ENCODE results near the gene PRKCH.

The PRKCH gene

GRCh38 chr14:61544448-61545330 is 223.3 kb downstream of the PRKCH start:
- in situ Hi-C loops (cut with MboI; ENCODE audit: low pct_unique_long_range_greater_than_20kb, low sequenced_read_pairs), result no loop called here
- no peak for DNase-seq

DNA sequence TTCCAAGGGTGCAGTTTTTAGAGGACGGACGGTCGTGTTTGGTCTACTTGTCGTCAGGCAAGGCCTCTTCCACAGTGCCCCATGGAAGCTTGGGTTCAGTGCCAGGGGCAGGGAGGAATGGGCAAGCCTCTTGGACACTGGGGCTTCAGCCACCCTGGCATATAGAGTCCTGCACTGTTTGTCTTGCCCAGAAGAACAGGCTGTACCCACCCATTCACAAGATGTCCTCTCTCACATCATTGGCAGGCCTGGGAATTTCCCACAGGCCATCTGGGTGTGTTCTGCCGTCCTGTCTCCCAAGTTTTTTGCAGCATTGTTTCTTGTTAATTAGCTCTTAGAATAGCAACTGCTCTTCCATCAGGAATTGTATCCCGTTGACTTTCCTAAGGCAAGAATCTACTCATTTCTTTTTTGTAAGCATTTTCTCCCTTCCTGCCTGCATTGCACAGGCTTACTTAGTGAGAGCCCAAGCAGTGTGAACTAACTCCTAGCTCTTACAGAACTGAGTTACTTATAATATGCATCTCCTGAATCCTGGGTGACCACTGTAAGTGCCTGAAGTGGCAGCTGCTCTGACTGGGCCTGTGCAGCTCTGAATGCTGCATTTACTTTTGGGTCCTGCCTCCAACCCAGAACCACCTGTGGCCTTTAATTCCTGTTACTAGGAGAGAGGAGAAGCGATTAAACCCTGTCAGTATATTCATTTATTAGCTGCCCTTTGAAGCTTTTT is 224.5 kb downstream of the PRKCH start:
- in situ Hi-C loops (cut with MboI; ENCODE audit: low pct_unique_long_range_greater_than_20kb, low sequenced_read_pairs), result no loop called here
- no peak for DNase-seq

DNA sequence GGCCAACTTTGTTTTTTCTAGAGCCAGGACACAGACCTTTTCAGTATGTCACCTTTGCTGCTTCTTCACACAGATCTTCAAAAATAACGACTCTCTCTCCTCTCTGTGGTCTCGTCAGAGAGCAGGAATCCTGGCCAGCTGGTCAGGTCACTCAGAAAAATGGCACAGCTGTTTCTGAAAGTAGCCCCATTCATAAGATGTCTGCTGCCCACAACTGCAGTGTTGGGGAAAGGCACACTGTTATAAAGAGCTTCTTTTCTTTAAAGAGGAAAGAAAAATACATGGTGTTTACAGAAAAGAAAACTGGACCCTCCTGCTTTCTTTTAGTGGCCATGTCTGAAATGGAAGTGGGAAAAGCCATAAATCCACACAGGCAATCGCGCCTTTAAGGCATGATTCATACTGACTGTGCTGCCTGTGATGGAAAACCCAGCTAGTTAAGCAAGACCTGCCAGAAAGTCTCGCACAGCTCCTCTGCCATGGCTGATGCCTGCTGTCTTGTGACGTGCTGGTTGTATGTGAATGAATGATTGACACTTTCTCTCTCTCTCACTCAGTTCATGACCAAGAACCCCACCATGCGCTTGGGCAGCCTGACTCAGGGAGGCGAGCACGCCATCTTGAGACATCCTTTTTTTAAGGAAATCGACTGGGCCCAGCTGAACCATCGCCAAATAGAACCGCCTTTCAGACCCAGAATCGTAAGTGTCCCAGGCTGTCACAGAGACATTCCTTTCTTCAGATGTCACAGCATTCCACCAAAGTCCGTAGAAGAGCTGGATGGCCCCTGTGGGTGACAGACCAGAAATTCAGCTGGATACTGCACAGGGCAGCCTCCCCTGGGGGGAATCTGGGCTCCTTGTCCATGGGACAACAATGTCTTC is 226.0 kb downstream of the PRKCH start:
- DNase-seq, result no peak
- in situ Hi-C loops (cut with MboI; ENCODE audit: low pct_unique_long_range_greater_than_20kb, low sequenced_read_pairs), result no loop called here

DNA sequence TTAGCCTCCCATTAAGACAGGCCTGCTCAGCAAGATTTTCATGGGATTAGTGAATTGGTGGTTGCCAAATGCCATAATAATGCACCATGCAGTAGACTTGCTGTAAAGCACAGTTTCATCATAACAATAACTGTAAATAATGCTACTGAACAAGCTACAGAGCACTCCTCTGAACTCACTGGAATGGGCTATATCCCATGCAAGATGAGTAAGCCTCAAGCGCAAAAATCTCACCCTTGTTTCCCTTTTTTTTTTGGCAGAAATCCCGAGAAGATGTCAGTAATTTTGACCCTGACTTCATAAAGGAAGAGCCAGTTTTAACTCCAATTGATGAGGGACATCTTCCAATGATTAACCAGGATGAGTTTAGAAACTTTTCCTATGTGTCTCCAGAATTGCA is 228.0 kb downstream of the PRKCH start:
- in situ Hi-C loops (cut with MboI; ENCODE audit: low pct_unique_long_range_greater_than_20kb, low sequenced_read_pairs), result no loop called here
- DNase-seq, result no peak

- DNase-seq, result no peak
- in situ Hi-C loops (cut with MboI; ENCODE audit: low pct_unique_long_range_greater_than_20kb, low sequenced_read_pairs), result no loop called here
Measured at GRCh38 chr14:61551384-61551783, 230.0 kb downstream of the PRKCH start.

DNA sequence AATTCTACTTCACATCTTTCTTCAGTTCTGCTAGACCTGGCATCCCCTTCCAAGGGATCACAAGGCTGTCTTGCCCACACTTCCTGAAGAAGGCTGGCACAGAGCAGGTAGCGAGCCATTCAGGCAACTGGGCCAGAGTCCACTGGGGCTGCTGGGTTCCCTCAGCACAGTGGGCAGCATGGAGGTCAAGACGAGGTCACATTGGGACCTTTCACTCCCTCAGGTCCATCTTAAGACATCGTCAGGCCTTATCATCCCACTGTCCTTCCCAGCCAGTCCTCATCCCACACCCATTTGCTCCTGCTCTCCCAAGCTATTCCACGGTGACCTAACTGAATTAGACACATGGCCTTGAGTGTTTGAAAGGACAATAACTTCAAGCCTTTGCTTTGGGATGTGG is 230.9 kb downstream of the PRKCH start:
- no peak for DNase-seq

DNA sequence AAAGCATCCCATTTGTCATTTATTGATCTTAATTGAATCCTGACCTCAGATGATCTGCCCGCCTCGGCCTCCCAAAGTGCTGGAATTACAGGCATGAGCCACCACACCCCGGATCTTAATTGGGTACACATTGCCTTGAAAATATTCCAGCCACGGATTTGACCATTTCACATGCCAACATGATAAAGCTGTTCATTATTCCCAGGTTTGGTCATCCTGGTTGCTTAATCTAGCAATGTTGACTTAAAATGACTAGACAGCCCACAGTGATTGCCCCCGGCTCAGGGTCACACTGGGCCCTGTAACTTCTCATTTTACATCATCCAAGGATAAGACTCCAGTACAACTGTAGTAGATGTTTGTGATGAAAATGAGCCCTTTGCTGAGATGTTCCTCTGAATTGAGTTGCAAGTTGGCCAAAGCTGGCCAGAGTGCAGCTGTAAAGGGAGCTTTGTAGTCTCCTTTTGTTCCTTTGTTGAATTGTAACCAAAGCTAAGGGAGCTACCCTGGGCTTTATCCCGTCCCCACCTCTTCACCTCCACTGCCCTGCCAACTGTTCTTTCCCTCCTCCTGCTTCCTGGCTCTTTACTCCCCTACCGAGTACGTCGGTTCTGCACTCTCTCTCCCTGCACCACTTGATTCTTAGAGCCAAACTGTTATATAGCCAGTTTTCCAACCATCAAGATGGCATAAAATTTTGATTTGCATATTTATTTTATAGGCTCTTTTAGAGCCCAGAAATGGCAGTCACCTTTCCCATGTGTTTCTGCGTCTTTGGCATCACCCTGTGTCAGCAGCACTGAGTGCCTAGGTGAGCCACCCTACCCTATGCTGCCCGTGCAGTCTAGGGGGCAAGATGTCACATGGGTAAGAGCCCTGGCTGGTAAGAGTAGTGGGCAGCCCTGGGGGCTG is 232.6 kb downstream of the PRKCH start:
- no peak for DNase-seq
- in situ Hi-C loops (cut with MboI; ENCODE audit: low pct_unique_long_range_greater_than_20kb, low sequenced_read_pairs), result no loop called here

More for the DNA sequence above, 230.9 kb downstream of the PRKCH start:
- in situ Hi-C loops (cut with MboI; ENCODE audit: low pct_unique_long_range_greater_than_20kb, low sequenced_read_pairs), result no loop called here

DNA sequence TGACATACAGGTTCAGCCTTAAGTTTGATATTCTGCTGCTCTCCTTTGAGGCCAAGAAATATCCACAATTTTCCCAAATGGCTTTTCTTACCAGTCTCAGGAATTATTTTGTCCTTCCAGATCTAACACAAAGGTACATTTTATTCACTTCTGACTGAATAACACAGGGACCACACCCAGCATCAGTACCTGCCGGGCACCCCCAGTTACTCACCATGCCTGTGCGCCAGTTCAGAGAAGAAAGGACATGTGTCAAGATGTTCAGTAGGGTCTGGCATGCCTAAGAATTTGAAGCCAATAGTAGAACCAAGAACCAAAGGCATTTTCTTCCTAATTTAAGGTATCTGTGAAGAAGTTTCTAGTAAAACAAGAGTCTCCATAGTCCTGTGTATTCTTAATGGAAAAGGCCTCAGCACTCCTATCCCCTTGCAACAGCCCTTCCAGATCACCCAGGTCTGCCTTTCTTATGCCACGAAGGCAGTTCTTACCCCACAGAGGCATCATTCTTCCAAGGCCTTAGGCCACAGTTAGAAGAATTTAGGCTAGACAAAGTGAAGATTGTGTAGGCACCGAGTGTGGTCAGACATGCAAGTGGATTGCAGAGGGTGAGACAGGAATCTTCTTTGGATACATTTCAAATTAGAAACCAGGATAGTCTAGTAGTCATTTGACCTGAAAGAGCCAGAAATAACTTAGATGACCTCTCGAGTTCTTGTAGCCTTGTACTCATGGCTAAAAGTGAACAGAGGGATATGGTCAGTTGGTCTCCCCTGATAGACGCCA is 233.9 kb downstream of the PRKCH start:
- no peak for DNase-seq
- in situ Hi-C loops (cut with MboI; ENCODE audit: low pct_unique_long_range_greater_than_20kb, low sequenced_read_pairs), result no loop called here

GRCh38 chr14:61556455-61556854 is 235.1 kb downstream of the PRKCH start:
- no peak for DNase-seq
- in situ Hi-C loops (cut with MboI; ENCODE audit: low pct_unique_long_range_greater_than_20kb, low sequenced_read_pairs), result no loop called here

- DNase-seq, result no peak
- in situ Hi-C loops (cut with MboI; ENCODE audit: low pct_unique_long_range_greater_than_20kb, low sequenced_read_pairs), result no loop called here
Measured at GRCh38 chr14:61557262-61557661, 235.9 kb downstream of the PRKCH start.

DNA sequence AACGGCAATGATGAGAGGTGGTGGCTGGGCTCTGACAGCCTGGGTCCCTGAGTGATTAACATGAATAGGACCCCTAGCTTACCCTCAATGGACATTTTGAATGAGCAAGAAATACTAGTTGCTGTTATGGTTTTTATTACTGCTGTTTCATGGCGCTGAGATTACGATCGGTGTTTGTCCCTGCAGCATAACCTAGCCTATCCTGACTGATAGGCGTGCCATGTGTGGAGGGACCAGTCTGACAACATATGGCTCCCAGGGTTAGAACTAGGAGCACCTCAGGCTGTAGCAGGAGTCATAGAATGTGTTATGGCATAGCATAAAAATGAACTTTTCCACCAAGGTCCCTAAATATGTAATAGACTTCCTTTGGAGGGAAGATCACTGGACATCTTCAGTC is 236.5 kb downstream of the PRKCH start:
- no peak for DNase-seq
- in situ Hi-C loops (cut with MboI; ENCODE audit: low pct_unique_long_range_greater_than_20kb, low sequenced_read_pairs), result no loop called here

DNA sequence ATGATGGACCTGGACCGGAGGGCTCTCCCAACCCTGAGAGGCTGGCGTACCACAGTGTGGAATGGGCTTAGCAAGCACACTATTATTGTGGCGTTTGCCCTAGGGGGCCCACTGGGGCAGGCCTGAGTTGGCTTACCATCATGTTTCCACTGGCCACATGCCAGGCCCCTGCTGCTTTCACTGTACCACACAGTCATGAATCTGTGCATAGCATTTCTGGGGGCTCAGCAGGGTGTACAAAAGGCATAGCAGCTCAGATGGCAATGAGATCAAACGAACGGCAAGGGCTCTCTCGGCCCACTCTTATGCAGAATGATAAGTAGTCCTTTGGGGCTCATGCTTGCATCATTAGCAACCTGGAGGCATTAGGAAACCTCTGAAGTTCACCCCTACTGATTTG is 236.9 kb downstream of the PRKCH start:
- DNase-seq, result no peak

DNA sequence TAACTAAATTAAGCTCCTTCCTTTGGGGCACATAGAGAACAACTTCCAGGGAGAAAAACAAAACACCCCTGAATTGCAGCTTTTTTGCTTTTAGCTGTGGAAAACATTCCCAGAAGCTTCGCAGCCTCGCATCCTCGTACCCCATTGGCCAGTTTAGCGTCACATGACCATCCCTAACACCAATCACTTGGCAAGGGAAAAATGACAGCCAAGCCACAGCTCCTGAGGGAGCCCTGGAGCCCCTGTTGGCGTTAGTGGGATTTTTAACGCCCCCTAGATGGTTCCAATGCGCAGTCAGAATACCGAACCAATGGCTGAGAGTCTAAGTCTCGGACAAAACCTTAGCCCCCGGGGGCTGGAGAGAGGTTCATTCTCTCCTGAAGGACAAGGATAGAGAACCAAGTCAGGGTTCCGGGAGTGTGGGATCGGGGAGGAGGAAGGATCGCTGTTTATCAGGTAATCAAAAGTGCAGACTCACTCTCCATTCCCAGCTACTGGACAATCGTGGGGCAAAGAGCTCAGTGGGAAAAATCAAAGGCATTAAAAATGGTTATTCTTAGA is 238.3 kb downstream of the PRKCH start:
- DNase-seq, result no peak
- in situ Hi-C loops (cut with MboI; ENCODE audit: low pct_unique_long_range_greater_than_20kb, low sequenced_read_pairs), result no loop called here

More for the DNA sequence above, 236.9 kb downstream of the PRKCH start:
- in situ Hi-C loops (cut with MboI; ENCODE audit: low pct_unique_long_range_greater_than_20kb, low sequenced_read_pairs), result no loop called here

GRCh38 chr14:61560323-61560722 is 238.9 kb downstream of the PRKCH start:
- in situ Hi-C loops (cut with MboI; ENCODE audit: low pct_unique_long_range_greater_than_20kb, low sequenced_read_pairs), result no loop called here
- DNase-seq, result no peak

DNA sequence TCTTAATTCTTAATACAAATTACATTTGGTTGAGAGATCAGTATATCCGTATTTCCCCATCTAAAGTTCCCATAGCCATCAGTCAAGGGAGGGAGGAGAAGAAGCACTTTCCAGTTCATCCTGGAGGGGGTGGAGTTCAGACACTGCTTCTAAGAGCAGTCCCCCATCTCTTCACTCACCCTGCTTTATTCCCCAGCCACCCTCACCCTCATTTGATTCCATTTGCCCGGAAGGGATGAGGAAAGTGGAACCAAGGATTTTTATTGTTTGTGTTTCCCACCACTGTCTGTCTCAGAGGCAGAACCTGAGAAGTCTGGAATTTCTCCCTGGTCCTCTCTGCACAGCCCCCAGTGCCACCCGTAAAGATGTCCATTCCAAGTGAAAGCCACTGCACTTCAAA is 239.7 kb downstream of the PRKCH start:
- in situ Hi-C loops (cut with MboI; ENCODE audit: low pct_unique_long_range_greater_than_20kb, low sequenced_read_pairs), result no loop called here
- DNase-seq, result no peak

DNA sequence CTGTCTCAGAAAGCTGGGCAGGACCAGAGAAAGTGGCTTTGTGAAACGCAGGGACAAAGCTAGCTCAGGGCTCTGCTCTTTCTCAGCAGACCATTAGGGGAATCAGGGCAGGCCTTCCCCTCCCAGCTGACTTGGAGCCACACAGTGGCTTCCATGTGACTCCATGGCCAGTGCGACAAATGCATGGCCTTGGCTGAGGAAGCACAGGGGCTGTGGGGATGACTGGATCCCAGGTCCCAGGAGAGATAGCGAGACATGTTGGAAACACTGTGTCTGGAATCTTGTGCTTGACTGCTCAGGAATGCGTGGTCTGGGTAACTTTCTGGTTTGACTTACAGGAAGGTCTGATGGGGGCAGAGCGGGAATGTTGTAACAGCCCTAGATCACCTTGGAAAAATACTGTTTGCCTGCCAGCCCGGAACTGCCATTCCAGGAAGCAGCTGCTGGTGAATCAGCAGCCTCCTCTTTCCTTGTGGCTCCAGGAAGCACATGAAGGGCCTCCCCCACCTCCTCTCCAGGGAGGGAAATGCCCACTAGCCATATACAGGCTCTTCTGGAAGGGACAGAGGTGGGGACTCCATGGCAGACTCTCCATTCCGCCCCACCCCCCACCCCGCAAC is 240.4 kb downstream of the PRKCH start:
- peak; percentile 68 for DNase-seq
- in situ Hi-C loops (cut with MboI; ENCODE audit: low pct_unique_long_range_greater_than_20kb, low sequenced_read_pairs), result no loop called here
